ENCODE results near the gene DNAH17.

The DNAH17 gene

DNA sequence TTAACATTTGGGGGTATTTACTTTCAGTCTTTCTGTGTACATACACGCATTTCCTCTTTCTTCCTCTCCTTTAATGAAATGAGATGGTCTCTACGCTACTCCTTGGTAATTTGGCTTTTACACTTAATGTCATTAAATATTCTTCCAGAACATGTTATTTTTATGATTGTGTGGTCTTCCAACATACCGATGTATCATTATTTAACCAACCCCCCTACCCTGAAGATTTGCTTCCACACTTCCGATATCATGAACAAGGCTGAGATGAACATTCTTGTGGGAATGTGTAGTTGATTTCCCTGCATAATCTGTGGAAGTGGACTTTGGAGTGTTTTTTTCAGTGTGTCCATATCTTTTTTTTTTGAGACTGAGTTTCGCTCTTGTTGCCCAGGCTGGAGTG is 201.0 kb downstream of the DNAH17 start:
- POLR2A ChIA-PET: interaction anchor here (1.5 kb wide), 1 partner anchor 15 kb away, joined by 5 read pairs; no protein-coding TSS in a partner anchor
- Histone ChIP-seq H3K27ac (ENCODE audit: extremely low read depth, low read depth, low read length) (no peak overlapping the region), H3K36me3 (ENCODE audit: control insufficient read depth in 2 of 2, insufficient read depth in 1 of 2, low read length in 2 of 2) (peaks cover 0 to 3% of the 10 kb centered on the region in 2 experiments; a peak in 1 of 3 replicates), H3K4me3 (ENCODE audit: low read depth, low read length) (no peak overlapping the region), H3K4me1 (ENCODE audit: control insufficient read depth, insufficient read depth, low read length) (peaks cover 2% of the 10 kb centered on the region; the same call in 1 of the 2 replicates), H3K9me3 (ENCODE audit: control insufficient read depth, insufficient read depth, low read depth, low read length) (no peaks in the 10 kb centered on the region)
- TF ChIP-seq, protein P1, sequence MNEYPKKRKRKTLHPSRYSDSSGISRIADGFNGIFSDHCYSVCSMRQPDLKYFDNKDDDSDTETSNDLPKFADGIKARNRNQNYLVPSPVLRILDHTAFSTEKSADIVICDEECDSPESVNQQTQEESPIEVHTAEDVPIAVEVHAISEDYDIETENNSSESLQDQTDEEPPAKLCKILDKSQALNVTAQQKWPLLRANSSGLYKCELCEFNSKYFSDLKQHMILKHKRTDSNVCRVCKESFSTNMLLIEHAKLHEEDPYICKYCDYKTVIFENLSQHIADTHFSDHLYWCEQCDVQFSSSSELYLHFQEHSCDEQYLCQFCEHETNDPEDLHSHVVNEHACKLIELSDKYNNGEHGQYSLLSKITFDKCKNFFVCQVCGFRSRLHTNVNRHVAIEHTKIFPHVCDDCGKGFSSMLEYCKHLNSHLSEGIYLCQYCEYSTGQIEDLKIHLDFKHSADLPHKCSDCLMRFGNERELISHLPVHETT (tag by site-specific recombination; IDR thresholded peaks at IDR 0.05): no peak
- TF ChIP-seq ZNF660 (tag by site-specific recombination; IDR thresholded peaks at IDR 0.05): no peak
- CTCF ChIA-PET: interaction anchor here (0.6 to 1.9 kb wide), 3 partner anchors 15 to 70 kb away, joined by 3 to 15 read pairs (median 3); partner anchors contain the start of gene SOCS3

DNA sequence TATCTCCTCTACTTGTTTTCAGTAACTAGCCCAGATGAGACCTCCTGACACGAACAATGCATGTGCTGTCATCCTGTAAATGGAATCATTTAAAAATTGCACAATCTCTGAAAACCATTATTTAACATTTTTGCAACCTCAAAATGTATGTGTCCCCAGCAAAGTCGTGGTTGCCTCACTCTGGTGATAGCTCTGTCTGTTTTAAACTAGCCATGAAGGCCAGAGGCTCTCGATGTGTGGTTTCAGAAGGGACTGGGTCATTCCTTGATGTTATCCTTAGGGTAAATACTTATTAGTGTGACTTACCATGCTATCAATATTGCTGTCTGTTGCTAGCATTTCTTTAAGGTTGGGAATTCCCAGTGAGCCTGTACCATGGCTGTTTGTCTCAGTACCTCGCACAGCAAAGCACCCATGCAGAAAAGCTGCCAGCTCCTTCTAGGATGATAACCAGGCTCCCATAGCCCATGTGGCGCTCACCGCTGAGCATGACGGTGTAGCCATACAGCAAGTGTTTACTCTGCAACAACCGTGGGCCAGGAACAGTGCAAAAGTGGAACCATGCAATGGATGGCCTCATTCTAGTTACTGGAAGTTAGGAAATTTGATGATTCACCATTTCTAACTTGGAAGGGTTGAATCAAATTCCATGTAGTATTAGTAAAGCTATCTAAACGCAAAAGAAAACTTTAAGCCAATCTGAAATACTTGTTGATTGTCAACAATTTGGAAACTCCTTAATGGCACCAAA is 201.6 kb downstream of the DNAH17 start:
- ChIA-PET POLR2A (interaction anchor here (1.5 kb wide), 1 partner anchor 15 kb away, joined by 5 read pairs; no protein-coding TSS in a partner anchor), CTCF (interaction anchor here (0.6 to 6.7 kb wide), 4 partner anchors 13 to 78 kb away, joined by 3 to 53 read pairs (median 10); partner anchors contain the start of gene SOCS3)
- H3K36me3 ChIP-seq (ENCODE audit: control insufficient read depth in 2 of 2, insufficient read depth in 1 of 2, low read length in 2 of 2): peaks cover 0 to 3% of the 10 kb centered on the region in 2 experiments; a peak in 1 of 3 replicates
- H3K27ac ChIP-seq (ENCODE audit: extremely low read depth, low read depth, low read length): no peak overlapping the region
- TF ChIP-seq SCRT2 (tag by site-specific recombination; IDR thresholded peaks at IDR 0.05): 0 out of 2 replicates have a peak, but pooled peaks have one; percentile 18
- TF ChIP-seq TRIM28 (IDR thresholded peaks at IDR 0.05; ENCODE audit: borderline replicate concordance, low read length): no peak
- TF ChIP-seq, protein P2, sequence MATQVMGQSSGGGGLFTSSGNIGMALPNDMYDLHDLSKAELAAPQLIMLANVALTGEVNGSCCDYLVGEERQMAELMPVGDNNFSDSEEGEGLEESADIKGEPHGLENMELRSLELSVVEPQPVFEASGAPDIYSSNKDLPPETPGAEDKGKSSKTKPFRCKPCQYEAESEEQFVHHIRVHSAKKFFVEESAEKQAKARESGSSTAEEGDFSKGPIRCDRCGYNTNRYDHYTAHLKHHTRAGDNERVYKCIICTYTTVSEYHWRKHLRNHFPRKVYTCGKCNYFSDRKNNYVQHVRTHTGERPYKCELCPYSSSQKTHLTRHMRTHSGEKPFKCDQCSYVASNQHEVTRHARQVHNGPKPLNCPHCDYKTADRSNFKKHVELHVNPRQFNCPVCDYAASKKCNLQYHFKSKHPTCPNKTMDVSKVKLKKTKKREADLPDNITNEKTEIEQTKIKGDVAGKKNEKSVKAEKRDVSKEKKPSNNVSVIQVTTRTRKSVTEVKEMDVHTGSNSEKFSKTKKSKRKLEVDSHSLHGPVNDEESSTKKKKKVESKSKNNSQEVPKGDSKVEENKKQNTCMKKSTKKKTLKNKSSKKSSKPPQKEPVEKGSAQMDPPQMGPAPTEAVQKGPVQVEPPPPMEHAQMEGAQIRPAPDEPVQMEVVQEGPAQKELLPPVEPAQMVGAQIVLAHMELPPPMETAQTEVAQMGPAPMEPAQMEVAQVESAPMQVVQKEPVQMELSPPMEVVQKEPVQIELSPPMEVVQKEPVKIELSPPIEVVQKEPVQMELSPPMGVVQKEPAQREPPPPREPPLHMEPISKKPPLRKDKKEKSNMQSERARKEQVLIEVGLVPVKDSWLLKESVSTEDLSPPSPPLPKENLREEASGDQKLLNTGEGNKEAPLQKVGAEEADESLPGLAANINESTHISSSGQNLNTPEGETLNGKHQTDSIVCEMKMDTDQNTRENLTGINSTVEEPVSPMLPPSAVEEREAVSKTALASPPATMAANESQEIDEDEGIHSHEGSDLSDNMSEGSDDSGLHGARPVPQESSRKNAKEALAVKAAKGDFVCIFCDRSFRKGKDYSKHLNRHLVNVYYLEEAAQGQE (tag by site-specific recombination; IDR thresholded peaks at IDR 0.05): no peak
- no peak for TF ChIP-seq ZFP3 (tag by site-specific recombination; IDR thresholded peaks at IDR 0.05; ENCODE audit: low read depth)
- H3K4me1 ChIP-seq (ENCODE audit: control insufficient read depth, insufficient read depth, low read length): no peaks in the 10 kb centered on the region
- no peak overlapping the region for H3K4me3 ChIP-seq (ENCODE audit: low read depth, low read length)
- H3K9me3 ChIP-seq (ENCODE audit: control insufficient read depth, insufficient read depth, low read depth, low read length): no peaks in the 10 kb centered on the region

DNA sequence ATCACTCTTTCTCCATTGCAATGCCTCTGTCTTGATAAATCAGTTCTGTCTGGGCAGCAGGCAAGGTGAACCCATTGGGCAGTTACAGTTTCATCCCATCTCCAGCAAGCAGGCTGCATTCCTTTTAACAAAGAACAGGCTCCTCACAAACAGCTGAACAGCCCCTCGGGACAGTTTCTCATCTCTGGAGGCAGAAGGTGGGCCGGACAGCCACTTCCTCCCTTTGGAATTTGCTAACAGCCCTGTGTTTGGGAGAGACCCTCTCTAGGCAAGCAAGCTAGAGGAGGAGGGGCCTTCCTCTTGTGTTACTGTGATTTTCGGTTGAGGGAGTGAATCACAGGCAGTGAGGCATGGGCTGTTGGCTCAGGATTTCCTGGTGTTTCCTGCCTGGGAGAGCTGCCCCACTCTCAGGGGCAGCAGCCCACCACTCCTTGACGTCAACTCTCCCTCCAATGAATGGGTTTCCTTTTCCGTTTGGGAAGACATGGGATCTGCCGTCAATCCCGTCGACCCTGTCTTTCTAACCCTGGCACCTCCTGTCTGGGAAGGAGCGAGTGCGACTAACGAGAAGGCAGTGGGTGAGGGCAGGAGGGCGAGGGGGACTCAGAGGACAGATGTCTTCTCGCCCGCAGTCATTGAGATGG is 202.4 kb downstream of the DNAH17 start:
- Histone ChIP-seq H3K4me1 (ENCODE audit: control insufficient read depth, insufficient read depth, low read length) (no peaks in the 10 kb centered on the region), H3K9me3 (ENCODE audit: control insufficient read depth, insufficient read depth, low read depth, low read length) (no peaks in the 10 kb centered on the region), H3K36me3 (ENCODE audit: control insufficient read depth in 2 of 2, insufficient read depth in 1 of 2, low read length in 2 of 2) (peaks cover 0 to under 1% of the 10 kb centered on the region in 2 experiments; a peak in 1 of 3 replicates), H3K27ac (ENCODE audit: extremely low read depth, low read depth, low read length) (no peak overlapping the region), H3K4me3 (ENCODE audit: low read depth, low read length) (no peak overlapping the region)
- TF ChIP-seq ZNF548 (tag by site-specific recombination; IDR thresholded peaks at IDR 0.05): no peak
- ChIA-PET POLR2A (interaction anchor here (0.6 kb wide), 1 partner anchor 26 kb away, joined by 3 read pairs; no protein-coding TSS in a partner anchor), CTCF (interaction anchor here (1.2 to 6.7 kb wide), 3 partner anchors 12 to 77 kb away, joined by 3 to 53 read pairs (median 4); no protein-coding TSS in a partner anchor)

DNA sequence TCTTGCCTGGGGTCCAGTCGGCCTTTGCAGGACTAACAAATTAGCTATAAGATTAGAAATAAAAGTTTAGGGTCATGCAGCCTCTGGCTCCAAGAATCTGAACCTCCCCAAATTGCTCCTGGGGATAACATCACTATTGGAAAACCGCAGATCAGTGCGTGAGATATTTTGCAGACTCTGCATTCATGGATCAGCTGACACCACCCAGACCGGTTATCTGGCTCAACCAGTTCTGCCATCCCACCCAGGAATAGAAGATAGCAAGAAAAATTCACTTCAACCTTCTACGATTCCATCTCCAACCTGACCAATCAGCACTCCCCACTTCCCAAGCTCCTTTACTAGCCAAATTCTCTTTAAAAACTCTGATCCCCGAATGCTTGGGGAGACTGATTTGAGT is 203.0 kb downstream of the DNAH17 start:
- ChIA-PET POLR2A (interaction anchor here (0.6 kb wide), 1 partner anchor 26 kb away, joined by 3 read pairs; no protein-coding TSS in a partner anchor), CTCF (interaction anchor here (1.2 to 6.7 kb wide), 2 partner anchors 11 to 58 kb away, joined by 3 to 53 read pairs; no protein-coding TSS in a partner anchor)
- Histone ChIP-seq H3K4me1 (ENCODE audit: control insufficient read depth, insufficient read depth, low read length) (no peaks in the 10 kb centered on the region), H3K36me3 (ENCODE audit: control insufficient read depth in 2 of 2, insufficient read depth in 1 of 2, low read length in 2 of 2) (no peaks in the 10 kb centered on the region), H3K27ac (ENCODE audit: extremely low read depth, low read depth, low read length) (no peak overlapping the region), H3K9me3 (ENCODE audit: control insufficient read depth, insufficient read depth, low read depth, low read length) (no peaks in the 10 kb centered on the region), H3K4me3 (ENCODE audit: low read depth, low read length) (no peak overlapping the region)
- TF ChIP-seq ZBTB48 (tag by site-specific recombination; IDR thresholded peaks at IDR 0.05): no peak
- TF ChIP-seq ZNF585B (tag by site-specific recombination; IDR thresholded peaks at IDR 0.05): no peak
- no peak for TF ChIP-seq ZNF239 (tag by site-specific recombination; IDR thresholded peaks at IDR 0.05)
- TF ChIP-seq IKZF3 (tag by site-specific recombination; IDR thresholded peaks at IDR 0.05): no peak
- TF ChIP-seq ZNF555 (tag by site-specific recombination; conservative IDR thresholded peaks at IDR 0.05): no peak

Data from HEK293 (cell line).